MV-4-11 (cell line): ENCODE measurements around the gene SUSD1.
"Not testable (repeated sequence)": the region's sequence is repeated elsewhere in the genome, so short reads cannot be mapped to it uniquely, and the experiment has no call there.

Source experiments
- DNase-seq: peaks from one replicate; lab custom pipeline; 2025; lab: John Stamatoyannopoulos, UW

Gene SUSD1

GRCh38 chr9:112173489-112174221 is 1.4 kb downstream of the SUSD1 start:
- no peak for DNase-seq

- peak; percentile 79 for DNase-seq
Observed at GRCh38 chr9:112170968-112171367, 4.1 kb downstream of the SUSD1 start.

GRCh38 chr9:112170235-112170634 is 4.9 kb downstream of the SUSD1 start:
- no peak for DNase-seq

DNA sequence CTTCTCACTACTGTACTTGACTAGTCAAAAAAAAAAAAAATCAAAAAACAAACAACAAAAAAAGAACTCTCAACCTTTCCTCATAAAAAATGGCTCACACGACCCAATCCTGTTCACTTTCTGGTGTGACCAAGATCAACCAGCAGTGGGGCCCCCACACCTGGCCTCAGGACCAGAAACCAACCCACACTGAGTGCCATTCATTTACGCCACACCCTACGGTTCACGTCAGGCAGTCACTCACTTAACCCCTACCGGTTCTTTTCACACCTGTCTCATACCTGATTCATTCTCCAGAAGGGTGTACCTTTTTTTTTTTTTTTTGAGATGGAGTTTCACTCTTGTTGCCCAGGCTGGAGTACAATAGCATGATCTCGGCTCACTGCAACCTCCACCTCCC is 5.7 kb downstream of the SUSD1 start:
- DNase-seq = no peak

DNA sequence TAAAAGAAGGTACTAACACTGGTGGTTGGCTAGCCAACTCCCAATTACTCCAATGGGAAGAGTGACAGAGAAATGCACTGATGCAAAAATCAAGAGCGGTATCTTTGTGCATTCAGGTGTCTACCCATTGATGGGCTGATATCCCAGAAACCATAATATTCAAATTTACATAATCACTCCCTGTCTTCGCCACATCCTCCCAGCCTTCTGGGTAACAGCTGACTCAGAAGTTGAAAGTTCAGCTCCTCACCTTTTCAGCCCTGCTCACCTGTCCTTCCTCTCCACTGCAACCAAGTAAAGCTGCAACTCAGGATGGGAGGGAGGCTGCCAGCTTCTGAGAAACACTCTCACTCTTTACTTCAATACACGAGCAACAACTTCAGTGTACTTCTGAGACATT is 6.9 kb downstream of the SUSD1 start:
- DNase-seq = no peak

GRCh38 chr9:112166176-112167140 is 8.6 kb downstream of the SUSD1 start:
- DNase-seq = peak; percentile 71

DNA sequence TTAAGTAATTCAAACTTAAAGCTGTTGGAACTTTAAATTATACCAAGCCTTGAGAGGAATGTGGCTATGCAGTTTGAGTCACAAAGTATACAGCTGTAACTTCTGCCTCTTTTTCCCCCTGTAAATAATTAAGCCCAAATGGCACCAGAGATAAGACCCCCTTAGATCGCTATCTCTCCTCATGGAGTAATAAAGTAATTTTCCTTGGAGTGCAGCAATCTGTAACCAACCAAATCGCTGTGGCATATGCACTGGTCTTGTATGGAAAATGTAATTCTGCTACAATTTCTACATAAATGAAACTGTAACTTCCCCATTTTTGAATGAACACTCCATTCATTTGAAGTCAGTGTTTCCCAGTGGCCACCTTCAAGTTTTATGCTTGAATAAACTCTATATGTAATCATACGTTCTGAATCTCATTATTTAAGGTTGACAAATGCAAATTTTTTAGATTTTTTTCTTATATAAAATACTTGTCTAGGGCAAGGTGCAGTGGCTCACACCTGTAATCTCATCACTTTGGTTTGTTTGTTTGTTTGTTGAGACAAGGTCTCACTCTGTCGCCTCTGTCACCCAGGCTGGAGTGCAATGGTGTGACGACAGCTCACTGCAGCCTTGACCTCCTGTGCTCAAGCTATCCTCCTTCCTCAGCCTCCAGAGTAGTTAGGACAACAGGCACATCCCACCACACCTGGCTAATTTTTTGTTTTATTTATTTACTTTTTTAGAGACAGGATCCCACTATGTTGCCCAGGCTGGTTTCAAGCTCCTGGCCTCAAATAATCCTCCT is 12.3 kb downstream of the SUSD1 start:
- peak; percentile 85 for DNase-seq

GRCh38 chr9:112159781-112160180 is 15.3 kb downstream of the SUSD1 start:
- DNase-seq = no peak

DNA sequence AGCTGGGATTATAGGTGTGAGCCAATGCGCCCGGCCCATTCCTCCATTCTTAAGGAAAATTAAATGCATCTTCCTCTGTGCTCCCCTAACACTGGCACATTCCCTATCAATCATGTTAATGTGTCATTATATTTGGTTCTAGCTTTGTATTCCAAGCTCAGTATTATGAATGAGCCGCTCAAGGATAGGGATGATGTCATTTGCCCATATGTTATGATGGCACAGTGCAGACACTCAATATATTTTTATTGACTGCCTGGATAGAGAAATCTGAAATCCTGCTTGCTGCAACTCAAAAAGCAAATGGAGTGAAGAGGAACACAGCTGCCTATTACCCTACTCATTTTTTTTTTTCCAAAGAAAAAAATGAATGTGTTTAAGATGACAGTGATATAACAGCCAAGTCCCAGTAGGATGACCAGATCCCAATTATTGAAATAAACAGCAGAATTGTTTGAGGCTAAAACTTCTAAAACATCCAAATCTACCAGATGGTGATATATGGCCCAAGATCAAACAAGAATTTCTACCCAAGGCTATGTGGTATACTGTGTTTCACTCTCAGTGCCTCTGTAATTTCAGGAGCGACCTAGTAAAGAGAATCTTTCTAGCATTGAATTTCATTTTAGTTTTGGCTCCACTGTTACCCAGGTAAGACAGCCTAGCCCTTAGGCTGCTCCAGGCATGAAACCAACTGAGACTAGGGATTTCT is 16.3 kb downstream of the SUSD1 start:
- DNase-seq = no peak

- DNase-seq = no peak
Observed at GRCh38 chr9:112157961-112158360, 17.1 kb downstream of the SUSD1 start.

DNA sequence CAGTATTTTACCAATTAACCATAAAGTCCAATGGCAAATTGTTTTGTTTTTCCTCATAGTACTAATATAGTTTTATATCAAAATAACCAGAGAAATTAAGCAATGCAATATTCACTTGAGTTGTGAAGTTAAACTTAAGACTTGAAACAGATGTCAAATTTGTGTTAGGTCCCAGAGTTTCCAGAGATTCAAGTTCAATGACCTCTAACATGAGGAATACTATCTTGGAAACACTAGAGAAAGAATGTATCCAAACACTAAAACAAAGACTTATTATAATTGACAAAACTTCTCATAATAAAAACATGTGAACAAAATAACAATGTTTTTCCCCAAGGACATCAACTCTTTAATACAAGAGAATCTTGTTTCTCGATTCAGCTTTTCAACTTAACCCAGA is 18.0 kb downstream of the SUSD1 start:
- DNase-seq = no peak

DNA sequence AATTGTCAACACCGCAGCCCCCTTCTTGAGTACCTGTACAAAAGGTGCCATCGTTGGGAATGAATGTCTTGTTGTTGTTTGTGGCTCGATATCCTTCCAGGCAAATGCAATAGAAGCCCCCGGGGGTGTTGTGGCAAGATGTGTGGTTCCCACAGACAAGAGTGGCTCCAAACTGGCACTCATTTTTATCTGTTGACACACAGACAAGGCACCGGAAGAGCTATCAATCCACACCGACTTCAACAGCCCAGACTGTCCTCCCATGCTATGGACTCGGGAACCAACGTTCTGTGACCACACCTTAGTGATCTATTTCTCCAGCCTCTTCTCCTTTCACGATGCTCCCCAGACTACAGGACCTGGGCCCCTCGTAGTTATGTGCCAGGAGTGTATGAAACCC is 25.9 kb downstream of the SUSD1 start:
- no peak for DNase-seq

GRCh38 chr9:112145886-112146285 is 29.2 kb downstream of the SUSD1 start:
- DNase-seq = no peak

GRCh38 chr9:112144807-112145206 is 30.3 kb downstream of the SUSD1 start:
- DNase-seq = no peak

GRCh38 chr9:112142420-112142819 is 32.7 kb downstream of the SUSD1 start:
- DNase-seq = no peak

DNA sequence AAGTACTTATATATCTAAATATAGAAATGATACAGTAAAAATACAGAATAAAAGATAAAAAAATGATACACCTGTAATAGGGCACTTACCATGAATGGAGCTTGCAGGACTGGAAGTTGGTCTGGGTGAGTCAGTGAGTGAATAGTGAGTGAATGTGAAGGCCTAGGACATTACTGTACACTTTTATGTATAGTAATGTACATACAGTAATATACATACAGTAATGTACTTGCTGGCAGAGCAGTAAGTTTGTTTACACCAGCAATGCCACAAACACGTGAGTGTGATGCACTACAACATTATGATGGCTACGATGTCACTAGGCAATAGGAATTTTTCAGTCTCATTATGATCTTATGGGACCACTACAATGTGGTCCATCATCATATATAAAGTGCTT is 34.2 kb downstream of the SUSD1 start:
- DNase-seq = no peak

- no peak for DNase-seq
Observed at GRCh38 chr9:112137066-112137465, 38.0 kb downstream of the SUSD1 start.

DNA sequence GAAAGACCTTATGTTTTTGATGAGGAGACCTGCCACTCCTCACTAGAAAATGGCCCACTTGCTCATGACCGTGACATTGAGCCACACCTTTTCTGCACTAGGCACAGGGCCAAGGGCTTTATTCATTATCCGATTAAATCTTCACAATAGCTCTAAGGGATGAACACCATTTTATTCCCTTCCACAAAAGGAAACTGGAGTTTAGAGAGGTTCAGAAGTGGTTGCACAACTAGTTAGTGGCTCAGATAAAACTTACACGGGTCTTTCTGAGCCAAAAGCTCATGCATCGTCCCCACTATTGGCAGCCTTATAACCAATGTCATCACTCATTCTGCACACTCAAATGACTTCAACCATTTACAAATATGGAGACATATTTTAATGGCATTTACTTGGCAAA is 39.4 kb downstream of the SUSD1 start:
- no peak for DNase-seq

- DNase-seq = not testable (repeated sequence)
Observed at GRCh38 chr9:112133806-112134205, 41.3 kb downstream of the SUSD1 start.

GRCh38 chr9:112132356-112132755 is 42.7 kb downstream of the SUSD1 start:
- DNase-seq = no peak

DNA sequence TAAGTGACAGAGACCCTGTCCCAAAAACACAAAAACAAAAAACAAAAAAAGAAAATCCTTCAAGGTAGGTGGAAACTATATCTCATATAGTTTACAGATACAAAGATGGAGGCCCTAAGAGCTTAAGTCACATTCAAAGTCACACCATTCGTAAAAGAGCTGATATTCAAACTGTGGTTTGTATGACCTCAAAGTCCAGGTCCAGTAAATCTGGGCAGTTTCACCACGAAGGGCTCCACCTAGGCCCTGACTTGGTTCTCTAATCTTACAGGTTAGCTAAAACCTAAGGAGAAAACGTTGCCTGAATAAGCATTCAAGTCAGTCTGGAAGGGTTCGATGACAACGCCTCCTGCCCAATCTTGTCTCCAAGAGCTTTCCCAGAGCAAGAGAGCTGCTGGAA is 44.1 kb downstream of the SUSD1 start:
- DNase-seq = no peak

GRCh38 chr9:112130347-112130746 is 44.8 kb downstream of the SUSD1 start:
- no peak for DNase-seq
